DOHH2 (cell line): ENCODE measurements around the gene VCX.

Experiments used
- H3F3A ChIP-seq: fragments of 200-600 bp; sonication (generic), shearing (Covaris generic); 2 replicates; pipeline ENCODE4 v1.6.0; 2016; ENCODE audit warnings: antibody characterized with exemption, mild to moderate bottlenecking; ENCODE audit not compliant: control insufficient read depth, insufficient read depth
- H3K27ac ChIP-seq: fragments of 200-600 bp; sonication (generic); 2 replicates; pipeline ENCODE4 v1.5.1; 2014; ENCODE audit warnings: low read depth, mild to moderate bottlenecking, low read length, moderate library complexity
- H3K27me3 ChIP-seq: fragments of 200-600 bp; sonication (generic); 2 replicates; pipeline ENCODE4 v1.6.1; 2014; ENCODE audit warnings: mild to moderate bottlenecking, low read length, mixed read lengths; ENCODE audit not compliant: control insufficient read depth
- H3K36me3 ChIP-seq: fragments of 200-600 bp; sonication (generic); 2 replicates; pipeline ENCODE4 v1.6.1; 2014; ENCODE audit warnings: mild to moderate bottlenecking, low read length, moderate library complexity, mixed read lengths; ENCODE audit not compliant: control insufficient read depth
- H3K4me1 ChIP-seq: fragments of 200-600 bp; sonication (generic); 2 replicates; pipeline ENCODE4 v1.6.1; 2014; ENCODE audit warnings: mild to moderate bottlenecking, low read length, mixed read lengths; ENCODE audit not compliant: control insufficient read depth
- H3K4me2 ChIP-seq: fragments of 200-600 bp; sonication (generic); 2 replicates; pipeline ENCODE4 v1.6.0; 2014; ENCODE audit warnings: mild to moderate bottlenecking, low read length, moderate library complexity
- H3K4me3 ChIP-seq: fragments of 200-600 bp; sonication (generic); 2 replicates; pipeline ENCODE4 v1.5.1; 2014; ENCODE audit warnings: mild to moderate bottlenecking, low read length, mixed read lengths
- H3K79me2 ChIP-seq: fragments of 200-600 bp; sonication (generic); 2 replicates; pipeline ENCODE4 v1.6.1; 2014; ENCODE audit warnings: mild to moderate bottlenecking, low read length, mixed read lengths; ENCODE audit not compliant: control insufficient read depth
- H3K9me2 ChIP-seq: fragments of 200-600 bp; sonication (generic); replicated peaks from 2 replicates; pipeline ENCODE4 v1.6.1; 2014; ENCODE audit warnings: mild to moderate bottlenecking, low read length, mixed read lengths; ENCODE audit not compliant: control insufficient read depth
- H3K9me3 ChIP-seq: fragments of 200-600 bp; sonication (generic); 2 replicates; pipeline ENCODE4 v1.6.1; 2014; ENCODE audit warnings: antibody characterized with exemption, low read length, mixed read lengths; ENCODE audit not compliant: control insufficient read depth, insufficient read depth
- H4K20me1 ChIP-seq: fragments of 200-600 bp; sonication (generic); 2 replicates; pipeline ENCODE4 v1.6.0; 2014; ENCODE audit warnings: low read depth, mild to moderate bottlenecking, antibody characterized with exemption, low read length, moderate library complexity; ENCODE audit not compliant: control insufficient read depth, insufficient read depth
- CTCF ChIP-seq: fragments of 200-600 bp; sonication (generic); IDR thresholded peaks from one replicate; pipeline ENCODE4 v1.5.1; 2014; ENCODE audit warnings: antibody characterized with exemption, mild to moderate bottlenecking, low read depth, low read length; ENCODE audit not compliant: poor library complexity, severe bottlenecking
- EZH2phosphoT487 ChIP-seq: fragments of 200-600 bp; sonication (generic); IDR thresholded peaks from 2 replicates; pipeline ENCODE4 v1.6.1; 2017; ENCODE audit warnings: borderline replicate concordance, mild to moderate bottlenecking, antibody characterized with exemption, low read length, moderate library complexity, mixed read lengths

The VCX gene

GRCh38 chrX:7891928-7892327 is 49.0 kb downstream of the VCX start:
- Histone ChIP-seq H3F3A (no peaks in the 10 kb centered on the region), H3K36me3 (no peaks in the 10 kb centered on the region), H3K27ac (no peak overlapping the region), H3K4me3 (no peak overlapping the region), H3K9me3 (no peaks in the 10 kb centered on the region), H3K9me2 (no peaks in the 10 kb centered on the region), H3K79me2 (no peaks in the 10 kb centered on the region), H3K4me1 (no peaks in the 10 kb centered on the region), H3K27me3 (no peaks in the 10 kb centered on the region), H4K20me1 (no peaks in the 10 kb centered on the region), H3K4me2 (no peak overlapping the region)
- TF ChIP-seq EZH2phosphoT487 (no peak), CTCF (no peak)
